ENCODE results near the gene SDS.

GRCh38 chr12:113397497-113398197 lies 6.0 kb downstream of the SDS start:
- TF ChIP-seq CTCF (conservative IDR thresholded peaks at IDR 0.05) (no peak), EZH2 (IDR thresholded peaks at IDR 0.05; ENCODE audit: low read depth) (no peak)

All from PC-9 (cell line).